Duodenal mucosa (tissue), 2 donors: Measurements from ENCODE around the gene LENG9.

Experiments
- H3K27ac ChIP-seq: one replicate; pipeline ENCODE4 v1.7.0; 2013; ENCODE audit warnings: low read depth, low read length
- H3K27me3 ChIP-seq, 2 donors: one replicate each; pipeline ENCODE4 v1.7.0; 2013; ENCODE audit warnings: low read length in 2 of 2, control low read depth in 1 of 2; ENCODE audit not compliant: insufficient read depth in 2 of 2, control insufficient read depth in 1 of 2
- H3K36me3 ChIP-seq, 2 donors: one replicate each; pipeline ENCODE4 v1.7.0; 2013; ENCODE audit warnings: low read length in 2 of 2, control low read depth in 1 of 2; ENCODE audit not compliant: insufficient read depth in 2 of 2, control insufficient read depth in 1 of 2
- H3K4me1 ChIP-seq, 2 donors: one replicate each; pipeline ENCODE4 v1.7.0; 2013; ENCODE audit warnings: low read length in 2 of 2, control low read depth in 1 of 2; ENCODE audit not compliant: insufficient read depth in 2 of 2, control insufficient read depth in 1 of 2
- H3K4me3 ChIP-seq, 2 donors: one replicate each; pipeline ENCODE4 v1.7.0; 2013; ENCODE audit warnings: low read length in 2 of 2, low read depth in 1 of 2
- H3K9ac ChIP-seq, 2 donors: one replicate each; pipeline ENCODE4 v1.7.0; 2013; ENCODE audit warnings: low read length in 2 of 2, low read depth in 1 of 2
- H3K9me3 ChIP-seq, 2 donors: one replicate each; pipeline ENCODE4 v1.7.0; 2013; ENCODE audit warnings: low read length in 2 of 2, control low read depth in 1 of 2; ENCODE audit not compliant: control insufficient read depth in 1 of 2

Gene LENG9

DNA sequence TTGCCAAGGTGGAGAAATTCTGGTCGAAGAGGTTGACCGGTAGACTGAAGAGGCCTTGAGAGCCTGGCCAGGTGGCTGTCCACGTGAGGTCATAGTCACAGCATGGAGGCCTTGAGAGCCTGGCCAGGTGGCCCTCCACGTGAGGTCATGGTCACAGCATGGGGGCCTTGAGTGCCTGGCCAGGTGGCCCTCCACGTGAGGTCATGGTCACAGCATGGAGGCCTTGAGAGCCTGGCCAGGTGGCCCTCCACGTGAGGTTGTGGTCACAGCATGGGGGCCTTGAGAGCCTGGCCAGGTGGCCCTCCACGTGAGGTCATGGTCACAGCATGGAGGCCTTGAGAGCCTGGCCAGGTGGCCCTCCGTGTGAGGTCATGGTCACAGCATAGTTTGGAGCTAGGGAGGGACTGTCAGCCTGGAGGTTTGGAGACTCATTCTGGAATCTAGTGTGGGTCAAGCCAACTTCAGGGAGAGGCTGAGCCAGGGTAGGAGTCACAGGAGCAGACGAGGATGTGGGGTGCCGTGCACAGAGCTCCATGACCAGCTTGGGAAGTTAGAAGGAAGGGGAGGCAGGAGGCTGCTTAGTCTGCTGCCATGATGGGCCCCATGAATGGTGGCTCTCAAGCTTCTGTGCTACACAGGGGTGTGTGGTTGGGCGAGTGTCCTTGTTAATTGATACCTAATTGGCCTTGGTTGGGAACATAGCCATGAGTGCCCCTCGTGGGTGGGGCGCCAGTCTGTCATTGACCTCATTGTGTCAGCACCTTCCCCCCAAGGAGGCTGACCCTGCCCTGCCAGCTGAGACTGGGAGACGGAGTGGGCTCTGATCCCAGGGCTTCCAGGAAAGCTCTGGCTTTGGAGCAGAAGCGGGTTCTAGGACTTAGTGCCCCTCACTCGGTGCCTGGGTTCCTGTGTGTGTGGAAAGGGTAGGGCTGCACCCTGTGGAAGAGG is 4.0 kb downstream of the LENG9 start:
- no peaks in the 10 kb centered on the region for H3K9me3 ChIP-seq
- peaks cover 33 to 69% of the 10 kb centered on the region in 2 donors for H3K36me3 ChIP-seq
- no peak overlapping the region for H3K27ac ChIP-seq
- H3K27me3 ChIP-seq, result no peaks in the 10 kb centered on the region
- peaks cover 7 to 21% of the 10 kb centered on the region in 2 donors for H3K4me1 ChIP-seq
- no peak overlapping the region for H3K4me3 ChIP-seq
- H3K9ac ChIP-seq, result no peak overlapping the region

DNA sequence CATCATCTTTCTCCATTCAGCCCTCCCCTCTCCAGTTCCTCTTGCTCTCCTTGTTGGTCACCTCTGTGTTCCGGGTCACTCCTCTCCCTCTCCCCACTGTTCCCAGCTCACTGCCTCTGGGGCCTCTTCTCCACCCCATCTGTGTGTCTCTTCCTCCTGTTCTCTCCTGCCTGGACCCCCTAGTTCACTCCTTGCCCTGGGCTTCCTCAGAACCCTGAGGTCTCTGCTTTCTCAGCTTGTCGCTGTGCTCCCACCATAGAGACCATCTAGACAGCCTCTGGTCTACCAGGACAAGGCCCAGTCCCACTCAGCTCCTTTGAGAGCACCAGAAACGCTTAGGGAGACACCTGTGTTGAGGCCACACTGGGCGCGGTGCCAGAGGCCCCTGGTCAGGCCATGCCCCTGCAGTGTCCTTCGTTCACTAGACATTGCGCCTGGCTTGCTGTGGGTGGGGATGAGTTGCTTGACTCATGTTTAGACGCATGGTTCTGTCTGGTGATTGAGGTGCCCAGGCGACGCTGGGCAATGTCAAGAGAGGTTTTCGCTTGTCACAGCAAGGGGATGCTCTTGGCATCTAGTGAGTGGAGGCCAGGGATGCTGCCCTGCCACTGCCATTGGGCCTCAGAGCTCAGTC is 4.8 kb downstream of the LENG9 start:
- Histone ChIP-seq H3K9me3 (no peaks in the 10 kb centered on the region), H3K36me3 (peaks cover 41 to 77% of the 10 kb centered on the region in 2 donors), H3K27ac (no peak overlapping the region), H3K4me1 (peaks cover 7 to 21% of the 10 kb centered on the region in 2 donors), H3K27me3 (no peaks in the 10 kb centered on the region), H3K9ac (no peak overlapping the region), H3K4me3 (no peak overlapping the region)

DNA sequence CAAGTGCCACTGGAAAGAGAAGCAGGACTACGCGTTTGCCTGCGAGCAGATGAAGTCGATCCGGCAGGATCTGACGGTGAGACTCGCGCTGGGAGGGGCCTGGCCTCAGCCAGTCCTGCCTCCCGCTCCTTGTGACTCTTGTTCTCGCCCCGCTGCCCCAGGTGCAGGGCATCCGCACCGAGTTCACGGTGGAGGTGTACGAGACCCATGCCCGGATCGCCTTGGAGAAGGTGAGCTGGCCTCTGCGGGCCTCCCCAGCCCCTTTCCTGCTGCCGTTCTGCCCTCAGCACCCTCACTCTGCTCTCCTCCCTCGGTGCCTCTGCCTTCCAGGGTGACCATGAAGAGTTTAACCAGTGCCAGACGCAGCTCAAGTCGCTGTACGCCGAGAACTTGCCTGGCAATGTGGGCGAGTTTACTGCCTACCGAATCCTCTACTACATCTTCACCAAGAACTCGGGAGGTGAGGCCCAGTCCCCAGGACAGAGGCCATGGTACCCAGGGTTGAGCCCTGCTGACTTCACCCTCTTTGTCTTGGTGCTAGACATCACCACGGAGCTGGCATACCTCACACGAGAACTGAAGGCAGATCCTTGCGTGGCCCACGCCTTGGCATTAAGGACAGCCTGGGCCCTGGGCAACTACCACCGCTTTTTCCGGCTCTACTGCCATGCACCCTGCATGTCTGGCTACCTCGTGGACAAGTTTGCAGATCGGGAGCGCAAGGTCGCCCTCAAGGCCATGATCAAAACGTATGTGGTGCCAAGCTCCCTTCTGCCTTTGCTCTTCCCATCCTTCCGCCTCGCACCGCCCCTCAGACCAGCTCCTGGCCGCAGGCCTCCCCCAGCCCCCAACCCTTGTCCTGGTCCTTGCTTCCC is 5.6 kb downstream of the LENG9 start:
- Histone ChIP-seq H3K9me3 (no peaks in the 10 kb centered on the region), H3K4me1 (peaks cover 7 to 21% of the 10 kb centered on the region in 2 donors), H3K36me3 (peaks cover 48 to 84% of the 10 kb centered on the region in 2 donors), H3K4me3 (no peak overlapping the region), H3K9ac (no peak overlapping the region), H3K27ac (no peak overlapping the region), H3K27me3 (no peaks in the 10 kb centered on the region)

DNA sequence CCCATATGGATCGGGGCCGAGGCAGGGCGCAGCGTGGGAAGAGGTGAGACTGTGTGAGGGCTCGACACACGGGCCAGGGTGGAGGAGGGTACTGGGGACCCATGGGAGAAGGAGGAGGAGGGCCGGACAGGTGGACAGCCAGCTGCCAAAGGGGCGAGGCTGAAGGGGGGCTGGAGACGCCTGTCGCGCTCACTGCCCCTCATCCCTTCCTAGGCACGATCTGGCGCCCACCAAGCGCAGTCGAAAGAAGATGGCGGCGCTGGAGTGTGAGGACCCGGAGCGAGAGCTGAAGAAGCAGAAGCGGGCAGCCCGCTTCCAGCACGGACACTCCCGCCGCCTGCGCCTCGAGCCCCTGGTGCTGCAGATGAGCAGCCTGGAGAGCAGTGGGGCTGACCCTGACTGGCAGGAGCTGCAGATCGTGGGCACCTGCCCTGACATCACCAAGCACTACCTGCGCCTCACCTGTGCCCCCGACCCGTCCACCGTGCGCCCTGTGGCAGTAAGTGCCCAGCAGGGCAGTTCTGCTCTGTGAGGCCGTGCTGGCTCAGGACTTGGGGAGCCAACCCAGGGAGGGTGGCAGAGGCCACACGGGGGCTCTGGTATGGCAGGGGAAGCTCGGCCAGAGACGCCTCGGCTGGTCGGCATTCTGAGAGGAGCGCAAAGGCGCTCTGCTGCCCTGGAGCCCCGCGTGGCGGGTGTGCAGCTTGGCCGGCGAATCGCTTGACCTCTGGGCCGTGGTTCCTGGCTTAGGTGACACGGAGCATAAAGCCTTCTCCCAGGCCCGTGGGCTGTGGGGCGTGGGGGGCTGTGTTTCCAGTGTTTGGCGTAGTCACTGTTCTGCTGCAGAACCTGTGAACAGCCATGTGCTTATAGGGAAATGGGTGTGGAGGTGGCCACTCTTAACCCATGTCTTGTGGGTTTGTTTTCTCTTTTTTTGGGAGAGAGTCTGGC is 6.9 kb downstream of the LENG9 start:
- no peak overlapping the region for H3K9ac ChIP-seq
- no peaks in the 10 kb centered on the region for H3K27me3 ChIP-seq
- H3K36me3 ChIP-seq, result peaks cover 61 to 93% of the 10 kb centered on the region in 2 donors
- H3K4me3 ChIP-seq, result no peak overlapping the region
- no peaks in the 10 kb centered on the region for H3K9me3 ChIP-seq
- H3K4me1 ChIP-seq, result peaks cover 4 to 18% of the 10 kb centered on the region in 2 donors
- H3K27ac ChIP-seq, result no peak overlapping the region

DNA sequence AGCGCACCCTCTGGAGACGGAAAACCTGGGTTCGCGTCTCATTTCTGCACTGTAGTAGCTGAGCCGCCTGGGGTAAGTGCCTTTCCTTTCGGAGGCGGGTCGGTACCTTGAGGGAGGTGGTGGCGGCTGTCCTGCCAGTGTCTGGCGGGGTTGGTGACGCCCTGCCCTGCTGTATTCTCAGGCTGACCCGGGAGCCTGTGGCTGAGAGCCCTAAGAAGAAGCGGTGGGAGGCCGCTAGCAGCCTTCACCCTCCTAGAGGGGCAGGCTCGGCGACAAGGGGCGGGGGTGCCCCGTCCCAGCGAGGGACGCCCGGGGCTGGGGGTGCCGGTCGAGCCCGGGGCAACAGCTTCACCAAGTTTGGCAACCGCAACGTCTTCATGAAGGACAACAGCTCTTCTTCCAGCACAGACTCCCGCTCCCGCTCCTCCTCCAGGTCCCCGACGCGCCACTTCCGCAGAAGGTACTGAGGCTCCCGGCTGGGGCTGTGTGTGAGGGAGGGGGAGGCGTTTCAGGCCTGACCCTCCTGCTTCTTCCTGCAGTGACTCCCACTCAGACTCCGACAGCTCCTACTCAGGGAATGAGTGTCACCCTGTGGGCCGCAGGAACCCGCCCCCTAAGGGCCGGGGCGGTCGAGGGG is 7.7 kb downstream of the LENG9 start:
- H3K36me3 ChIP-seq, result peaks cover 66 to 93% of the 10 kb centered on the region in 2 donors
- H3K4me3 ChIP-seq, result no peak overlapping the region
- H3K9ac ChIP-seq, result no peak overlapping the region
- H3K27me3 ChIP-seq, result no peaks in the 10 kb centered on the region
- H3K9me3 ChIP-seq, result no peaks in the 10 kb centered on the region
- H3K4me1 ChIP-seq, result peaks cover 12 to 25% of the 10 kb centered on the region in 2 donors
- no peak overlapping the region for H3K27ac ChIP-seq

DNA sequence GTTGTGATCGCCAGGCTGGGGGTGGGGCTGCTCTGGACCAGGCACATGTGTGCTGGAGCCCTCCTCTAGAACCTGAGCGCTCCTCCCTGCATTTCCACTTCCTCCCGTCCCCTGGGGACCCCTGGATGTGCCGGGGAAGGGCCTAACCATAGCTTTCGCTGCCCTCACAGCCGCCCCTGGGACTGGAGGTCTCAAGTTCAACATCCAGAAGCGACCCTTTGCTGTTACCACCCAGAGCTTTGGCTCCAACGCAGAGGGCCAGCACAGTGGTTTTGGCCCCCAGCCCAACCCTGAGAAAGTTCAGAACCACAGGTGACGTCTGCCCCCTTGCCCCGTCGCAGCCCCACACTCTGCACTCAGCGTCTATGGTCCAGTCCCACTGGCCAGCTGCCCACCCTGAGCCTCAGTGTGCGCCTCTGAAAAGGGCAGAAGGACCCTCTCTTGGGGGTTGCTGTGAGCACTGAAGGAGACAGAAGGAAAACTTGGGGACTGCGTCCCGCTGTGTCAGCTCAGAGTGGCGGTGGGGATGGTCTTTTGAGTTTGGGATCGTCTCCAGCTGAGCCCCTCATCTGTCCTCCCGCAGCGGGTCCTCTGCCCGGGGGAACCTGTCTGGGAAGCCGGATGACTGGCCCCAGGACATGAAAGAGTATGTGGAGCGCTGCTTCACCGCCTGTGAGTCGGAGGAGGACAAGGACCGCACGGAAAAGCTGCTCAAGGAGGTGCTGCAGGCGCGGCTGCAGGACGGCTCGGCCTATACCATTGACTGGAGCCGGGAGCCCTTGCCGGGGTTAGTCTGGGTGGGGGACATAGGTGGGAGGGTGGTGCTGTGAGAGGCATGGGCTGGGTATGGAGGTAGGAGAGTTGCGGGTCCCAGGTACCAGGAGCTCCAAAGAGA is 8.6 kb downstream of the LENG9 start:
- Histone ChIP-seq H3K4me3 (no peak overlapping the region), H3K27ac (no peak overlapping the region), H3K9me3 (no peaks in the 10 kb centered on the region), H3K4me1 (peaks cover 21 to 31% of the 10 kb centered on the region in 2 donors), H3K27me3 (no peaks in the 10 kb centered on the region), H3K36me3 (peaks cover 66 to 92% of the 10 kb centered on the region in 2 donors), H3K9ac (no peak overlapping the region)

DNA sequence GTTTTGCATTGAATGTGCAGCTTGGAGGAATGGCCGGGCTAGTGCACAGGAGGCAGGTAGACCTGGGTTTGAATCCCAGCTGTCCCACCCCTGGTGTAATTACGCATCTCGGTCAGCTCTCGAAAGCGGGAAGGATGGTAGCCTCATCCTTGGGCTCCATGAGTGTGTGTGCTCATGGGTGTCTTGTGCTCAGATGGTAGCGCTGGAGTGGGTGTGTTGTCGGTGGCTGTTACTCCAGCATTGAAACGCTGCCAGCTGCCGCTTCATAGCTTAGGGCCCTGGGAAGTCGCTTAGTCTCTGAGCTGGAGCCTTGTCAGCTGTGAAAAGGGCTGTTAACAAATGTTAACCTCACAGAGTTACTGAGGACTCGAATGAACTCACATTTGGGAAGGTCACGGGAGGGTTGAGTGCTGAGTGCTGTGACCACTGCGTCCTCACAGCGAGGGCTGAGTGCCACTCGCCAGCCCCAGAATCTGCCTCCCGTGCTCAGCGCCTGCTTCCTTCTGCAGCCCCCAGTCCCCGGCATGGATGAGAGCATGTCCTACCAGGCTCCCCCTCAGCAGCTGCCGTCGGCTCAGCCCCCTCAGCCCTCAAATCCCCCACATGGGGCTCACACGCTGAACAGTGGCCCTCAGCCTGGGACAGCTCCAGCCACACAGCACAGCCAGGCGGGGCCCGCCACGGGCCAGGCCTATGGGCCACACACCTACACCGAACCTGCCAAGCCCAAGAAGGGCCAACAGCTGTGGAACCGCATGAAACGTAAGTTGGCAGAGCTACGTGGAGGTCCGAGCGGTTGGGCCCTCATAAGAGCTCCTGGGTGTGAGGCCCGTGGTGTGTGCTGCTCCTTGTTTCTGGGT is 9.4 kb downstream of the LENG9 start:
- H3K9ac ChIP-seq, result no peak overlapping the region
- H3K36me3 ChIP-seq, result peaks cover 66 to 83% of the 10 kb centered on the region in 2 donors

DNA sequence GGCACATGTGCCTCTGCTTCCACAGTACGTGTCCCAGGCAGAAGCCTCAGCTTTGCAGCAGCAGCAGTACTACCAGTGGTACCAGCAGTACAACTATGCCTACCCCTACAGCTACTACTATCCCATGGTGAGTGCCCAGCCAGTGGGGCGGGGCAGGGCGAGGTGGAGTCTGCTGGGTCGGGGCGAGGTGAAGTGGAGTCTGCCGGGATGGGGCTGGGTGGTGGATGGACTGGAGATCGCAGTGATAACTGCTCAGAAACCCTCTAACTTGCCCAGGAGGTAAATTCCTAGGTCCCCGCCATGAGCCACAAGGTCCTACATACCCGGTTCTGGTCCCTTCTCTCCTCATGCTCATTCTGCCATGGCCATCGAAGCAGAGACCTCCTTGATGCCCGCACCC is 11.0 kb downstream of the LENG9 start:
- no peaks in the 10 kb centered on the region for H3K27me3 ChIP-seq
- no peak overlapping the region for H3K27ac ChIP-seq
- no peak overlapping the region for H3K4me3 ChIP-seq

More for the DNA sequence above, 9.4 kb downstream of the LENG9 start:
- Histone ChIP-seq H3K4me3 (no peak overlapping the region), H3K27me3 (no peaks in the 10 kb centered on the region), H3K4me1 (peaks cover 22 to 30% of the 10 kb centered on the region in 2 donors), H3K9me3 (no peaks in the 10 kb centered on the region), H3K27ac (no peak overlapping the region)

More for the DNA sequence above, 11.0 kb downstream of the LENG9 start:
- H3K9ac ChIP-seq, result no peak overlapping the region
- no peaks in the 10 kb centered on the region for H3K9me3 ChIP-seq
- H3K4me1 ChIP-seq, result peaks cover 22 to 30% of the 10 kb centered on the region in 2 donors
- peaks cover 52 to 68% of the 10 kb centered on the region in 2 donors for H3K36me3 ChIP-seq
